Measurements from ENCODE around the gene CPA5.

The CPA5 gene

GRCh38 chr7:130388671-130389070 is 44.1 kb downstream of the CPA5 start:
- no peak overlapping the region for H3K4me3 ChIP-seq
- no peak for TF ChIP-seq CTCF (IDR thresholded peaks at IDR 0.05)
- DNase-seq (ENCODE audit: low spot score) = no peak
- H3K27ac ChIP-seq = no peak overlapping the region

- no peak for TF ChIP-seq CTCF (IDR thresholded peaks at IDR 0.05)
- no peak overlapping the region for H3K4me3 ChIP-seq
- no peak overlapping the region for H3K27ac ChIP-seq
- no peak for DNase-seq (ENCODE audit: low spot score)
Observed at GRCh38 chr7:130390486-130390885, 45.9 kb downstream of the CPA5 start.

GRCh38 chr7:130393101-130393561 is 48.5 kb downstream of the CPA5 start:
- TF ChIP-seq CTCF (IDR thresholded peaks at IDR 0.05) = no peak
- DNase-seq (ENCODE audit: low spot score) = peak; percentile 69
- no peak overlapping the region for H3K27ac ChIP-seq
- H3K4me3 ChIP-seq = no peak overlapping the region

- DNase-seq (ENCODE audit: low spot score) = no peak
- H3K4me3 ChIP-seq = no peak overlapping the region
- H3K27ac ChIP-seq = no peak overlapping the region
- no peak for TF ChIP-seq CTCF (IDR thresholded peaks at IDR 0.05)
Observed at GRCh38 chr7:130393841-130394411, 49.3 kb downstream of the CPA5 start.

GRCh38 chr7:130394421-130395195 is 50.0 kb downstream of the CPA5 start:
- no peak for TF ChIP-seq CTCF (IDR thresholded peaks at IDR 0.05)
- no peak overlapping the region for H3K27ac ChIP-seq
- no peak for DNase-seq (ENCODE audit: low spot score)
- no peak overlapping the region for H3K4me3 ChIP-seq

GRCh38 chr7:130395421-130395820 is 50.8 kb downstream of the CPA5 start:
- Histone ChIP-seq H3K27ac (no peak overlapping the region), H3K4me3 (no peak overlapping the region)
- DNase-seq (ENCODE audit: low spot score) = no peak
- TF ChIP-seq CTCF (IDR thresholded peaks at IDR 0.05) = no peak

GRCh38 chr7:130396109-130396508 is 51.5 kb downstream of the CPA5 start:
- Histone ChIP-seq H3K27ac (no peak overlapping the region), H3K4me3 (no peak overlapping the region)
- no peak for TF ChIP-seq CTCF (IDR thresholded peaks at IDR 0.05)
- DNase-seq (ENCODE audit: low spot score) = no peak

Data from coronary artery (tissue), 2 donors.